ENCODE measurements around the gene KREMEN1. TPM values are rescaled to one million over a fixed set of nuclear protein-coding genes. Genes with fewer than 3 reads are reported as not detected.

Gene KREMEN1
- polyA plus RNA-seq, 3 donors from 2014 or later: not detected

- Mint-ChIP-seq H3K36me3 (peaks cover 7 to 15% (median 8%) of the 10 kb centered on the region in 3 donors), H3K4me3 (no peak overlapping the region), H3K27me3 (ENCODE audit: low read depth in 3 of 3) (peaks cover 0 to 9% (median 4%) of the 10 kb centered on the region in 3 donors), H3K9me3 (peaks cover 11 to 24% (median 17%) of the 10 kb centered on the region in 6 donors), H3K4me1 (no peaks in the 10 kb centered on the region), H3K27ac (no peak overlapping the region)
- no peak for DNase-seq
Measured at GRCh38 chr22:29175312-29175835, 102.5 kb downstream of the KREMEN1 start.

GRCh38 chr22:29183971-29184848 lies 111.4 kb downstream of the KREMEN1 start:
- H3K9me3 Mint-ChIP-seq: peaks cover 0 to 2% (median 0%) of the 10 kb centered on the region in 6 donors
- H3K36me3 Mint-ChIP-seq: no peaks in the 10 kb centered on the region
- peaks cover 0 to 3% (median 0%) of the 10 kb centered on the region in 3 donors for H3K27me3 Mint-ChIP-seq (ENCODE audit: low read depth in 3 of 3)
- no peak overlapping the region for H3K27ac Mint-ChIP-seq
- DNase-seq: no peak
- H3K4me3 Mint-ChIP-seq: no peak overlapping the region
- no peaks in the 10 kb centered on the region for H3K4me1 Mint-ChIP-seq

GRCh38 chr22:29184849-29185490 lies 112.1 kb downstream of the KREMEN1 start:
- Mint-ChIP-seq H3K27ac (no peak overlapping the region), H3K36me3 (no peaks in the 10 kb centered on the region), H3K9me3 (peaks cover 0 to 2% (median 0%) of the 10 kb centered on the region in 6 donors), H3K27me3 (ENCODE audit: low read depth in 3 of 3) (peaks cover 0 to 3% (median 0%) of the 10 kb centered on the region in 3 donors), H3K4me1 (no peaks in the 10 kb centered on the region), H3K4me3 (no peak overlapping the region)
- no peak for DNase-seq

GRCh38 chr22:29186302-29186701 lies 113.5 kb downstream of the KREMEN1 start:
- no peak for DNase-seq
- no peak overlapping the region for H3K4me3 Mint-ChIP-seq
- no peaks in the 10 kb centered on the region for H3K36me3 Mint-ChIP-seq
- H3K27ac Mint-ChIP-seq: no peak overlapping the region
- no peaks in the 10 kb centered on the region for H3K4me1 Mint-ChIP-seq
- H3K27me3 Mint-ChIP-seq (ENCODE audit: low read depth in 3 of 3): no peaks in the 10 kb centered on the region
- peaks cover 0 to 2% (median 0%) of the 10 kb centered on the region in 6 donors for H3K9me3 Mint-ChIP-seq

- no peak overlapping the region for H3K27ac Mint-ChIP-seq
Measured at GRCh38 chr22:29187831-29188230, 115.0 kb downstream of the KREMEN1 start.

GRCh38 chr22:29190051-29190450 lies 117.2 kb downstream of the KREMEN1 start:
- Mint-ChIP-seq H3K9me3 (peaks cover 0 to 2% (median 0%) of the 10 kb centered on the region in 6 donors), H3K4me3 (no peak overlapping the region), H3K27ac (no peak overlapping the region), H3K4me1 (no peaks in the 10 kb centered on the region), H3K36me3 (peaks cover 0 to 5% (median 0%) of the 10 kb centered on the region in 3 donors), H3K27me3 (ENCODE audit: low read depth in 3 of 3) (peaks cover 0 to 3% (median 0%) of the 10 kb centered on the region in 3 donors)
- no peak for DNase-seq

More at GRCh38 chr22:29187831-29188230, 115.0 kb downstream of the KREMEN1 start:
- no peak for DNase-seq
- Mint-ChIP-seq H3K27me3 (ENCODE audit: low read depth in 3 of 3) (no peaks in the 10 kb centered on the region), H3K36me3 (peaks cover 0 to 3% (median 0%) of the 10 kb centered on the region in 3 donors), H3K4me3 (no peak overlapping the region), H3K9me3 (peaks cover 0 to 2% (median 0%) of the 10 kb centered on the region in 6 donors), H3K4me1 (no peaks in the 10 kb centered on the region)

GRCh38 chr22:29190918-29191317 lies 118.1 kb downstream of the KREMEN1 start:
- Mint-ChIP-seq H3K27ac (no peak overlapping the region), H3K27me3 (ENCODE audit: low read depth in 3 of 3) (peaks cover 0 to 3% (median 0%) of the 10 kb centered on the region in 3 donors), H3K4me1 (peaks cover 0 to 3% of the 10 kb centered on the region in 2 donors), H3K9me3 (peaks cover 0 to 2% (median 0%) of the 10 kb centered on the region in 6 donors), H3K36me3 (peaks cover 0 to 6% (median 0%) of the 10 kb centered on the region in 3 donors), H3K4me3 (no peak overlapping the region)
- no peak for DNase-seq

- no peak for DNase-seq
- Mint-ChIP-seq H3K9me3 (peaks cover 0 to 2% (median 0%) of the 10 kb centered on the region in 6 donors), H3K27me3 (ENCODE audit: low read depth in 3 of 3) (peaks cover 0 to 3% (median 0%) of the 10 kb centered on the region in 3 donors), H3K27ac (no peak overlapping the region), H3K36me3 (peaks cover 0 to 6% (median 0%) of the 10 kb centered on the region in 3 donors), H3K4me1 (peaks cover 0 to 3% of the 10 kb centered on the region in 2 donors), H3K4me3 (no peak overlapping the region)
Measured at GRCh38 chr22:29193021-29193420, 120.2 kb downstream of the KREMEN1 start.

GRCh38 chr22:29194184-29194583 lies 121.3 kb downstream of the KREMEN1 start:
- peaks cover 0 to 3% (median 0%) of the 10 kb centered on the region in 3 donors for H3K27me3 Mint-ChIP-seq (ENCODE audit: low read depth in 3 of 3)
- peaks cover 0 to 3% of the 10 kb centered on the region in 2 donors for H3K4me1 Mint-ChIP-seq
- no peak overlapping the region for H3K4me3 Mint-ChIP-seq
- H3K36me3 Mint-ChIP-seq: peaks cover 0 to 6% (median 0%) of the 10 kb centered on the region in 3 donors
- H3K27ac Mint-ChIP-seq: no peak overlapping the region
- peaks cover 0 to 2% (median 0%) of the 10 kb centered on the region in 6 donors for H3K9me3 Mint-ChIP-seq
- no peak for DNase-seq

GRCh38 chr22:29195118-29195963 lies 122.5 kb downstream of the KREMEN1 start:
- peaks cover 0 to 6% (median 0%) of the 10 kb centered on the region in 3 donors for H3K36me3 Mint-ChIP-seq
- peaks cover 0 to 3% of the 10 kb centered on the region in 2 donors for H3K4me1 Mint-ChIP-seq
- H3K4me3 Mint-ChIP-seq: no peak overlapping the region
- H3K9me3 Mint-ChIP-seq: peaks cover 0 to 2% (median 0%) of the 10 kb centered on the region in 6 donors
- no peak overlapping the region for H3K27ac Mint-ChIP-seq
- no peak for DNase-seq
- H3K27me3 Mint-ChIP-seq (ENCODE audit: low read depth in 3 of 3): peaks cover 0 to 3% (median 0%) of the 10 kb centered on the region in 3 donors

GRCh38 chr22:29195964-29196666 lies 123.3 kb downstream of the KREMEN1 start:
- DNase-seq: no peak
- peaks cover 0 to 3% of the 10 kb centered on the region in 2 donors for H3K4me1 Mint-ChIP-seq
- H3K27ac Mint-ChIP-seq: peak overlapping the region in 2 of 6 donors; percentile 0 to 3
- H3K36me3 Mint-ChIP-seq: peaks cover 0 to 6% (median 0%) of the 10 kb centered on the region in 3 donors
- H3K4me3 Mint-ChIP-seq: no peak overlapping the region
- peaks cover 0 to 3% (median 0%) of the 10 kb centered on the region in 3 donors for H3K27me3 Mint-ChIP-seq (ENCODE audit: low read depth in 3 of 3)
- peaks cover 0 to 2% (median 0%) of the 10 kb centered on the region in 6 donors for H3K9me3 Mint-ChIP-seq

GRCh38 chr22:29197096-29197495 lies 124.3 kb downstream of the KREMEN1 start:
- H3K9me3 Mint-ChIP-seq: peaks cover 0 to 2% (median 0%) of the 10 kb centered on the region in 6 donors
- peaks cover 0 to 6% (median 0%) of the 10 kb centered on the region in 3 donors for H3K36me3 Mint-ChIP-seq
- H3K4me1 Mint-ChIP-seq: peaks cover 3 to 11% of the 10 kb centered on the region in 2 donors
- no peak overlapping the region for H3K27ac Mint-ChIP-seq
- DNase-seq: no peak
- H3K27me3 Mint-ChIP-seq (ENCODE audit: low read depth in 3 of 3): peaks cover 0 to 3% (median under 1%) of the 10 kb centered on the region in 3 donors
- H3K4me3 Mint-ChIP-seq: peak overlapping the region in 1 of 5 donors; percentile 19

Measured in immature natural killer cell (primary cell).